ENCODE results near the gene DNAJC1. TPM values are rescaled to one million over a fixed set of nuclear protein-coding genes. Genes with fewer than 3 reads are reported as not detected.
"Not testable (repeated sequence)": the region's sequence is repeated elsewhere in the genome, so short reads cannot be mapped to it uniquely, and the experiment has no call there.

Gene DNAJC1
- polyA plus RNA-seq, 2 of the 4 experiments (the other 2 are of a cell fraction): 19.2 to 34.2 TPM

DNA sequence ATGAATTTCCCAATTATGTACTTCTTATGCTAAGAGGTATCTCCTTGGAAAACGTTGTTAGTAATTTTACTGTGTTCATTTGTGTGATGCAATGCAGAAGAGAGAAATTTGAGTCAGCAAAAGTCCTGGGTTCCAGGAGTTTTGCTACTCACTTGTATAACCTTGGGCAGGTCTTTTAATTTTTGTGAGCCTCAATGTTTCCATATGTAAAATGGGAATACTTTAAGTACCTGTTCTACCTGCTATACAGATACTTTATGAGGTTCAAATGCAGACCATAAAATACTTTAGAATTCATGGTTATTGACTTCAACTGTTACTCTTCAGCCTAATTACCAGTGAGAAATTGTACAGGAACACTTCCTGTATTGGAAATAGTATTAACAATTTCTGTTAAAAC is 284.0 kb downstream of the DNAJC1 start:
- no peak overlapping the region for H3K27ac ChIP-seq
- POLR2A ChIA-PET: no interaction called here
- no peak overlapping the region for H3K4me2 ChIP-seq
- FAIRE-seq (no peak), ATAC-seq (no peak), DNase-seq (ENCODE audit: low read depth in 1 of 2, low spot score in 1 of 2) (no peak)
- peaks cover 47% of the 10 kb centered on the region for H3K4me1 ChIP-seq
- H3K4me3 ChIP-seq: no peak overlapping the region
- no peaks in the 10 kb centered on the region for H3K9me3 ChIP-seq
- CTCF ChIA-PET: interaction anchor here (2.2 to 5.9 kb wide), 2 partner anchors 13 to 223 kb away, joined by 11 to 34 read pairs; no protein-coding TSS in a partner anchor
- TF ChIP-seq, protein P1, sequence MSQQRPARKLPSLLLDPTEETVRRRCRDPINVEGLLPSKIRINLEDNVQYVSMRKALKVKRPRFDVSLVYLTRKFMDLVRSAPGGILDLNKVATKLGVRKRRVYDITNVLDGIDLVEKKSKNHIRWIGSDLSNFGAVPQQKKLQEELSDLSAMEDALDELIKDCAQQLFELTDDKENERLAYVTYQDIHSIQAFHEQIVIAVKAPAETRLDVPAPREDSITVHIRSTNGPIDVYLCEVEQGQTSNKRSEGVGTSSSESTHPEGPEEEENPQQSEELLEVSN (IDR thresholded peaks at IDR 0.05; ENCODE audit: borderline replicate concordance, low read depth): no peak
- no peak for TF ChIP-seq JUN (IDR thresholded peaks at IDR 0.05)
- TF ChIP-seq, protein P2, sequence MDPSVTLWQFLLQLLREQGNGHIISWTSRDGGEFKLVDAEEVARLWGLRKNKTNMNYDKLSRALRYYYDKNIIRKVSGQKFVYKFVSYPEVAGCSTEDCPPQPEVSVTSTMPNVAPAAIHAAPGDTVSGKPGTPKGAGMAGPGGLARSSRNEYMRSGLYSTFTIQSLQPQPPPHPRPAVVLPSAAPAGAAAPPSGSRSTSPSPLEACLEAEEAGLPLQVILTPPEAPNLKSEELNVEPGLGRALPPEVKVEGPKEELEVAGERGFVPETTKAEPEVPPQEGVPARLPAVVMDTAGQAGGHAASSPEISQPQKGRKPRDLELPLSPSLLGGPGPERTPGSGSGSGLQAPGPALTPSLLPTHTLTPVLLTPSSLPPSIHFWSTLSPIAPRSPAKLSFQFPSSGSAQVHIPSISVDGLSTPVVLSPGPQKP (IDR thresholded peaks at IDR 0.05; ENCODE audit: low read depth, low read length): no peak
- no peak for TF ChIP-seq TFCP2L1 (CRISPR knock-in tag; IDR thresholded peaks at IDR 0.05)
- no peak for TF ChIP-seq ESRRA (IDR thresholded peaks at IDR 0.05; ENCODE audit: borderline replicate concordance, low read length)
- TF ChIP-seq EHF (CRISPR knock-in tag; IDR thresholded peaks at IDR 0.05): no peak
- no peak for TF ChIP-seq PHF8 (IDR thresholded peaks at IDR 0.05; ENCODE audit: borderline replicate concordance, low read depth)
- TF ChIP-seq TP53 (CRISPR knock-in tag; IDR thresholded peaks at IDR 0.05): no peak
- WGBS (ENCODE audit: missing lambda C conversion rate): 70% methylated on average over 1 of the region's 1 CpG

DNA sequence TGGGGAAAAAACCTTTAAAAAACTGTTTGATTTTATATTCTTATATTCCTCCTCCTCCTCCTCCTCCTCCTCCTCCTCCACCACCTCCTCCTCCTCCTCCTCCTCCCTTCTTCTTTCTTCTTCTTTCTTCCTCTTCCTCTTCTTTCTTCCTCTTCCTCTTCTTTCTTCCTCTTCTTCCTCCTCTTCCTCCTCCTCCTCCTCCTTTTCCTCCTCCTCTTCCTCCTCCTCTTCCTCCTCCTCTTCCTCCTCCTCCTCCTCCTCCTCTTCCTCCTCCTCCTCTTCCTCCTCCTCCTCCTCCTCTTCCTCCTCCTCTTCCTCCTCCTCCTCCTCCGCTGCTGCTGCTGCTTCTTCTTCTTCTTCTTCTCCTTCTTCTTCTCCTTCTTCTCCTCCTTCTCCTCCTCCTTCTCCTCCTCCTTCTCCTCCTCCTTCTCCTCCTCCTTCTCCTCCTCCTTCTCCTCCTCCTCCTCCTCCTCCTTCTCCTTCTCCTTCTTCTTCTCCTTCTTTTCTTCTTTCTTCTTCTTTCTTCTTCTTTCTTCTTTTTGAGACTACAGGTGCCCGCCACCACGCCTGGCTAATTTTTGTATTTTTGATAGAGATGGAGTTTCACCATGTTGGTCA is 286.0 kb downstream of the DNAJC1 start:
- H3K4me1 ChIP-seq: peaks cover 27% of the 10 kb centered on the region
- DNase-seq (ENCODE audit: low read depth in 1 of 2, low spot score in 1 of 2); FAIRE-seq; H3K4me3 ChIP-seq; POLR2A ChIA-PET; ATAC-seq; H3K4me2 ChIP-seq; H3K27ac ChIP-seq; H3K9me3 ChIP-seq; CTCF ChIA-PET: not testable (repeated sequence)
- 85% methylated on average over 3 of the region's 3 CpGs for WGBS (ENCODE audit: missing lambda C conversion rate)

DNA sequence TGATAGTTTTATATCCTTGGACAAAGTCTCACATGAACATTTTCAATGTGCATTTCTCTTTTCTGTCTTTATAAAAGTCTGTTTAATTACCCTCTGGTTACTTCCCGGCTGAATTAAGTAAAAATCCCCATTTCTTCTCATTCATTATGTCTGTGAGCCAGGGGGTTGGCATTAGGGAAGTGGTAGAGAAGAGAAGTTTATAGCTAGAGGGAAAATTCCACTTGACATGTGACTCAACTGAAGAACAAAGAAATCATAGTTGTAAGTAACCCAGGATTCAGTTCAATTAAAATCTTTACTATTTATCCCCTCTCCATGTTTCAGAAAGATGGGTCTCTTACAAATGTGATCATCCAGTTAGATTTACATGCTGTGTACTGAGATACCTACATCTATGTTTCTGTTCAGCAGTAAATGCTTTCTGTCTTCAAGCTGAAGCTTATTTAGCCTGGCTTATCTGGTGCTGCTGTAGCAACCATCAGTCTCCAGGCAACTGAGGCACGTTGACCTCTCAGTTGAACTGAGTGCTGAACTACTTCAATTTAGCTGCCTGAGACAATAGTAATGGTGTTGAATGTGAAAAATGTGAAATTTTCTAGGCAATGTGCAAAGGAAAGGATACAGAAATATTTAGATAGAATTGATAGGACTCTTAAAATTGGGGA is 287.9 kb downstream of the DNAJC1 start:
- peaks cover 20% of the 10 kb centered on the region for H3K4me1 ChIP-seq
- H3K4me3 ChIP-seq: no peak overlapping the region
- no peak for TF ChIP-seq TFCP2L1 (CRISPR knock-in tag; IDR thresholded peaks at IDR 0.05)
- TF ChIP-seq, protein P3, sequence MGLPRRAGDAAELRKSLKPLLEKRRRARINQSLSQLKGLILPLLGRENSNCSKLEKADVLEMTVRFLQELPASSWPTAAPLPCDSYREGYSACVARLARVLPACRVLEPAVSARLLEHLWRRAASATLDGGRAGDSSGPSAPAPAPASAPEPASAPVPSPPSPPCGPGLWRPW (IDR thresholded peaks at IDR 0.05): no peak
- no peak for TF ChIP-seq CHD4 (IDR thresholded peaks at IDR 0.05; ENCODE audit: borderline replicate concordance)
- TF ChIP-seq CHD2 (IDR thresholded peaks at IDR 0.05; ENCODE audit: low read length, partially characterized antibody): no peak
- TF ChIP-seq, protein P4, sequence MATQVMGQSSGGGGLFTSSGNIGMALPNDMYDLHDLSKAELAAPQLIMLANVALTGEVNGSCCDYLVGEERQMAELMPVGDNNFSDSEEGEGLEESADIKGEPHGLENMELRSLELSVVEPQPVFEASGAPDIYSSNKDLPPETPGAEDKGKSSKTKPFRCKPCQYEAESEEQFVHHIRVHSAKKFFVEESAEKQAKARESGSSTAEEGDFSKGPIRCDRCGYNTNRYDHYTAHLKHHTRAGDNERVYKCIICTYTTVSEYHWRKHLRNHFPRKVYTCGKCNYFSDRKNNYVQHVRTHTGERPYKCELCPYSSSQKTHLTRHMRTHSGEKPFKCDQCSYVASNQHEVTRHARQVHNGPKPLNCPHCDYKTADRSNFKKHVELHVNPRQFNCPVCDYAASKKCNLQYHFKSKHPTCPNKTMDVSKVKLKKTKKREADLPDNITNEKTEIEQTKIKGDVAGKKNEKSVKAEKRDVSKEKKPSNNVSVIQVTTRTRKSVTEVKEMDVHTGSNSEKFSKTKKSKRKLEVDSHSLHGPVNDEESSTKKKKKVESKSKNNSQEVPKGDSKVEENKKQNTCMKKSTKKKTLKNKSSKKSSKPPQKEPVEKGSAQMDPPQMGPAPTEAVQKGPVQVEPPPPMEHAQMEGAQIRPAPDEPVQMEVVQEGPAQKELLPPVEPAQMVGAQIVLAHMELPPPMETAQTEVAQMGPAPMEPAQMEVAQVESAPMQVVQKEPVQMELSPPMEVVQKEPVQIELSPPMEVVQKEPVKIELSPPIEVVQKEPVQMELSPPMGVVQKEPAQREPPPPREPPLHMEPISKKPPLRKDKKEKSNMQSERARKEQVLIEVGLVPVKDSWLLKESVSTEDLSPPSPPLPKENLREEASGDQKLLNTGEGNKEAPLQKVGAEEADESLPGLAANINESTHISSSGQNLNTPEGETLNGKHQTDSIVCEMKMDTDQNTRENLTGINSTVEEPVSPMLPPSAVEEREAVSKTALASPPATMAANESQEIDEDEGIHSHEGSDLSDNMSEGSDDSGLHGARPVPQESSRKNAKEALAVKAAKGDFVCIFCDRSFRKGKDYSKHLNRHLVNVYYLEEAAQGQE (IDR thresholded peaks at IDR 0.05): no peak
- TF ChIP-seq HDAC2 (IDR thresholded peaks at IDR 0.05): no peak
- TF ChIP-seq HEYL (CRISPR knock-in tag; IDR thresholded peaks at IDR 0.05): no peak
- TF ChIP-seq CBX8 (IDR thresholded peaks at IDR 0.05): no peak
- no peak for TF ChIP-seq RNF2 (IDR thresholded peaks at IDR 0.05; ENCODE audit: borderline replicate concordance, low read depth)
- TF ChIP-seq, protein P1 (IDR thresholded peaks at IDR 0.05; ENCODE audit: borderline replicate concordance, low read depth): no peak
- no peak for TF ChIP-seq KDM5A (IDR thresholded peaks at IDR 0.05)
- TF ChIP-seq SREBF2 (IDR thresholded peaks at IDR 0.05): no peak
- no peak for TF ChIP-seq POLR2AphosphoS2 (conservative IDR thresholded peaks at IDR 0.05; ENCODE audit: low read length)
- TF ChIP-seq, protein P5, sequence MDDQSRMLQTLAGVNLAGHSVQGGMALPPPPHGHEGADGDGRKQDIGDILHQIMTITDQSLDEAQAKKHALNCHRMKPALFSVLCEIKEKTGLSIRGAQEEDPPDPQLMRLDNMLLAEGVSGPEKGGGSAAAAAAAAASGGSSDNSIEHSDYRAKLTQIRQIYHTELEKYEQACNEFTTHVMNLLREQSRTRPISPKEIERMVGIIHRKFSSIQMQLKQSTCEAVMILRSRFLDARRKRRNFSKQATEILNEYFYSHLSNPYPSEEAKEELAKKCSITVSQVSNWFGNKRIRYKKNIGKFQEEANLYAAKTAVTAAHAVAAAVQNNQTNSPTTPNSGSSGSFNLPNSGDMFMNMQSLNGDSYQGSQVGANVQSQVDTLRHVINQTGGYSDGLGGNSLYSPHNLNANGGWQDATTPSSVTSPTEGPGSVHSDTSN (IDR thresholded peaks at IDR 0.05): no peak
- no peak overlapping the region for H3K27ac ChIP-seq
- ChIA-PET POLR2A (no interaction called here), CTCF (interaction anchor here (0.9 to 1.2 kb wide), 3 partner anchors 16 to 219 kb away, joined by 3 to 4 read pairs (median 3); no protein-coding TSS in a partner anchor)
- H3K4me2 ChIP-seq: peak overlapping the region; percentile 21; the same call in 1 of the 3 replicates
- DNase-seq (ENCODE audit: low read depth in 1 of 2, low spot score in 1 of 2) (no peak), FAIRE-seq (no peak), ATAC-seq (no peak)
- 63% methylated on average over 2 of the region's 2 CpGs for WGBS (ENCODE audit: missing lambda C conversion rate)
- no peaks in the 10 kb centered on the region for H3K9me3 ChIP-seq
